Measurements from ENCODE around the gene AP1S3. TPM values are rescaled to one million over a fixed set of nuclear protein-coding genes. Genes with fewer than 3 reads are reported as not detected.
A peak's percentile ranks its signal among the peaks of the same experiment; 100 is the strongest.
"Not testable (repeated sequence)": the region's sequence is repeated elsewhere in the genome, so short reads cannot be mapped to it uniquely, and the experiment has no call there.

The AP1S3 gene
- total RNA-seq, 1 donor from 2014 or later: 0.47 TPM

- intact Hi-C loops (cut with micrococcal nuclease): no loop called here
- no peak for TF ChIP-seq CTCF (IDR thresholded peaks at IDR 0.05; ENCODE audit: borderline replicate concordance)
- DNase-seq: no peak
- H3K4me1 ChIP-seq: no peaks in the 10 kb centered on the region
- H3K27ac ChIP-seq (replicated peaks): no peak overlapping the region
- H3K36me3 ChIP-seq: no peaks in the 10 kb centered on the region
- H3K9me3 ChIP-seq (replicated peaks): no peaks in the 10 kb centered on the region
- H3K27me3 ChIP-seq (ENCODE audit: low read depth): no peaks in the 10 kb centered on the region
- no peak overlapping the region for H3K4me3 ChIP-seq
Measured at GRCh38 chr2:223800908-223801307, 36.5 kb downstream of the AP1S3 start.

DNA sequence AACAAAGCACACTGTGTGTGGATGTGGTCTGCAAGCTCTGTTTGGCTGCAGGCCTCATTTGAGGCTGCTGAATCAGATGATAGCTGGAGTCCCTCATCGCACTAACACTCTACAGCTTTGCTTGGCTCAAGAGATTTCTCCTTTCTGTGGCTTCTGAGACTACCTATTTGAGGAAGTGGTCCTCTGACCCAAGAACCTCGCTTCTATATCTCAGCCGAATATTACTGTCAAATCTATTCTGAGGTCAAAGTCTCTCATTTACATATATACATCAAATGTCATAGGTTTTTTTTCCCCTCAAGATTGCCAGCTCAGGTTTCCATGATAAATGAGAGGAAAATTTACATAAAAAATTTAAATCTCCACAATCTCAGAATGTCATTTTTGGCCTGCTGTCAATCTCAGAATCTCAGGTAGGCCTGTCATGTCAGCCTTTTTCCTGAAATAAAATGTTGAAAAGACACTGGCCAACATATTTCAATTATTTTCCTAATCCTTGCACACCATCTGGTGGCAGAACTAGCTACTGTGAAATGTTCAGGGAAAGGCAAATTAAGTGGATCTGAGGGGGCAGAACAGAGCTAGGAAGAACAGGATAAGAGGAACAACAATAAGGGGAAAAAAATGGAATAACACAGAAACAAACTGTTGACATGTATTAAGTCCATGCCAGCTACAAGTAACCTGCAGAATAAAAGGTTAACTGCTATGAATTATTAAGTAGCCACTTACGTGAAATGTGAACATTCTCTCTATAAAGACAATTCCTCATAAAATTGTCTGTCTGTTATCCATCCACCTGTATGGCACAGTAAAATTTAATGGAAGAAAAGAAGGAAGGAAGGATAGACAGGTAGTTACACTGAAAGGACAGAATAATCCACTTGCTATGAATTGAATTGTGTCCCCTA, 39.3 kb downstream of the AP1S3 start:
- Histone ChIP-seq H3K27me3 (ENCODE audit: low read depth) (no peaks in the 10 kb centered on the region), H3K9me3 (replicated peaks) (peaks cover 4% of the 10 kb centered on the region), H3K36me3 (no peaks in the 10 kb centered on the region), H3K4me1 (no peaks in the 10 kb centered on the region), H3K27ac (replicated peaks) (no peak overlapping the region), H3K4me3 (no peak overlapping the region)
- peak; percentile 75 for TF ChIP-seq CTCF (IDR thresholded peaks at IDR 0.05; ENCODE audit: borderline replicate concordance)
- intact Hi-C loops (cut with micrococcal nuclease): loop anchor here (5.0 kb wide), 1 partner anchor 826 kb away; no protein-coding TSS in a partner anchor
- DNase-seq: no peak

DNA sequence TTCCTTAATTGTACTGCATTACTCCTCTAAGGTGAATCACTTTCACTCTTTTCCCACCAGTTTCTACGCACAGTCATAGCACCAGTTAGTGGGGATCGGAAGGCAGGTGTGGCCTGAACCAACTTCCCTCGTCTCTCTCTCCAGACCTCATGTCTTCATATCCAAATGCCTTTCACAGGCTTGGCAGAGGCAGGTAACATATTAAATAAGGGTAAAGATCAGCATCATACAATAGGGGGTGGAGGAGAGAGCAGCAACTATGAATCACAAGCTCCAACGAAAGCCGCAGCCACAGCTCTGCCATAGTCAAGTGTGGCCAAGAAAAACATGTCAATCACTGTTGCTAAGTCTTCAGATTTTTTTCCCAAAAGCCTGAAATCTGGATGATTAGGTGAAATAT, 40.3 kb downstream of the AP1S3 start:
- intact Hi-C loops (cut with micrococcal nuclease): loop anchor here (5.0 kb wide), 1 partner anchor 825 kb away; no protein-coding TSS in a partner anchor
- Histone ChIP-seq H3K4me1 (no peaks in the 10 kb centered on the region), H3K9me3 (replicated peaks) (peaks cover 14% of the 10 kb centered on the region), H3K27ac (replicated peaks) (no peak overlapping the region), H3K27me3 (ENCODE audit: low read depth) (no peaks in the 10 kb centered on the region), H3K36me3 (no peaks in the 10 kb centered on the region), H3K4me3 (no peak overlapping the region)
- no peak for DNase-seq
- TF ChIP-seq CTCF (IDR thresholded peaks at IDR 0.05; ENCODE audit: borderline replicate concordance): no peak

- no peaks in the 10 kb centered on the region for H3K27me3 ChIP-seq (ENCODE audit: low read depth)
- no peak overlapping the region for H3K4me3 ChIP-seq
- H3K9me3 ChIP-seq (replicated peaks): peaks cover 19% of the 10 kb centered on the region
- no peaks in the 10 kb centered on the region for H3K4me1 ChIP-seq
- no peak for DNase-seq
- intact Hi-C loops (cut with micrococcal nuclease): no loop called here
- H3K36me3 ChIP-seq: no peaks in the 10 kb centered on the region
- H3K27ac ChIP-seq (replicated peaks): no peak overlapping the region
- TF ChIP-seq CTCF (IDR thresholded peaks at IDR 0.05; ENCODE audit: borderline replicate concordance): no peak
Measured at GRCh38 chr2:223789423-223789822, 48.0 kb downstream of the AP1S3 start.

- H3K27me3 ChIP-seq (ENCODE audit: low read depth): no peaks in the 10 kb centered on the region
- intact Hi-C loops (cut with micrococcal nuclease): no loop called here
- DNase-seq: no peak
- H3K27ac ChIP-seq (replicated peaks): no peak overlapping the region
- H3K4me3 ChIP-seq: no peak overlapping the region
- H3K36me3 ChIP-seq: no peaks in the 10 kb centered on the region
- no peak for TF ChIP-seq CTCF (IDR thresholded peaks at IDR 0.05; ENCODE audit: borderline replicate concordance)
- H3K4me1 ChIP-seq: no peaks in the 10 kb centered on the region
- peaks cover 19% of the 10 kb centered on the region for H3K9me3 ChIP-seq (replicated peaks)
Measured at GRCh38 chr2:223788826-223789225, 48.6 kb downstream of the AP1S3 start.

GRCh38 chr2:223788106-223788505, 49.3 kb downstream of the AP1S3 start:
- peaks cover 16% of the 10 kb centered on the region for H3K9me3 ChIP-seq (replicated peaks)
- H3K27ac ChIP-seq (replicated peaks); DNase-seq; H3K27me3 ChIP-seq (ENCODE audit: low read depth); H3K36me3 ChIP-seq; H3K4me1 ChIP-seq; H3K4me3 ChIP-seq; intact Hi-C loops (cut with micrococcal nuclease): not testable (repeated sequence)

Measured in left ventricle myocardium inferior (tissue), 1 donor.